Measurements from ENCODE around the gene PRSS12.

Gene PRSS12

DNA sequence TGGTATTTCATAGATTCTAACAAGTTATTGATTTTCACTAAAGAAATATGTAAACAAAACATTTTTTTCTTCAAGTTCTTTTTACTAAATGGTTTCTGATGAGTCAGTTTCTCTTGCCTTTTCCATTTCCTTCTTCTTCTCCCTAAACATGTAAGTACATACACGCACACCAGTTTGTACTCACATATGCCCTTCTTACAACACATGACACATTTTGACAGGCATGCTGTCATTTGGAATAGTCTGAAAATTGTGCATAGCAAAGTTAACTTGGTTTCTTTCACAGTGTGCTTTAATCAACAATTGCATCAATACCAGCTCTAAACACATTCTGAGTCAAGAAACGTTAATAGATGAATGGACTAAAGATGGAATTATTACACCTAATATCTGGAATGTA, 35.1 kb downstream of the PRSS12 start:
- Histone ChIP-seq H3K4me3 (replicated peaks; ENCODE audit: insufficient read depth, low read length) (no peak overlapping the region), H3K27ac (replicated peaks) (no peak overlapping the region), H3K27me3 (ENCODE audit: insufficient read depth, poor library complexity, severe bottlenecking) (no peaks in the 10 kb centered on the region)
- DNase-seq (ENCODE audit: low read depth in 1 of 2, low spot score in 1 of 2), result no peak
- TF ChIP-seq GABPA (IDR thresholded peaks at IDR 0.05; ENCODE audit: low read depth) (no peak), POLR2AphosphoS5 (IDR thresholded peaks at IDR 0.05; ENCODE audit: low read depth) (no peak), SPI1 (IDR thresholded peaks at IDR 0.05; ENCODE audit: borderline replicate concordance, low read depth) (no peak), REST (IDR thresholded peaks at IDR 0.05; ENCODE audit: insufficient replicate concordance, low read depth) (no peak)
- TF ChIP-seq, protein P1, sequence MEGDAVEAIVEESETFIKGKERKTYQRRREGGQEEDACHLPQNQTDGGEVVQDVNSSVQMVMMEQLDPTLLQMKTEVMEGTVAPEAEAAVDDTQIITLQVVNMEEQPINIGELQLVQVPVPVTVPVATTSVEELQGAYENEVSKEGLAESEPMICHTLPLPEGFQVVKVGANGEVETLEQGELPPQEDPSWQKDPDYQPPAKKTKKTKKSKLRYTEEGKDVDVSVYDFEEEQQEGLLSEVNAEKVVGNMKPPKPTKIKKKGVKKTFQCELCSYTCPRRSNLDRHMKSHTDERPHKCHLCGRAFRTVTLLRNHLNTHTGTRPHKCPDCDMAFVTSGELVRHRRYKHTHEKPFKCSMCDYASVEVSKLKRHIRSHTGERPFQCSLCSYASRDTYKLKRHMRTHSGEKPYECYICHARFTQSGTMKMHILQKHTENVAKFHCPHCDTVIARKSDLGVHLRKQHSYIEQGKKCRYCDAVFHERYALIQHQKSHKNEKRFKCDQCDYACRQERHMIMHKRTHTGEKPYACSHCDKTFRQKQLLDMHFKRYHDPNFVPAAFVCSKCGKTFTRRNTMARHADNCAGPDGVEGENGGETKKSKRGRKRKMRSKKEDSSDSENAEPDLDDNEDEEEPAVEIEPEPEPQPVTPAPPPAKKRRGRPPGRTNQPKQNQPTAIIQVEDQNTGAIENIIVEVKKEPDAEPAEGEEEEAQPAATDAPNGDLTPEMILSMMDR (IDR thresholded peaks at IDR 0.05; ENCODE audit: insufficient read depth, low read length), result no peak

DNA sequence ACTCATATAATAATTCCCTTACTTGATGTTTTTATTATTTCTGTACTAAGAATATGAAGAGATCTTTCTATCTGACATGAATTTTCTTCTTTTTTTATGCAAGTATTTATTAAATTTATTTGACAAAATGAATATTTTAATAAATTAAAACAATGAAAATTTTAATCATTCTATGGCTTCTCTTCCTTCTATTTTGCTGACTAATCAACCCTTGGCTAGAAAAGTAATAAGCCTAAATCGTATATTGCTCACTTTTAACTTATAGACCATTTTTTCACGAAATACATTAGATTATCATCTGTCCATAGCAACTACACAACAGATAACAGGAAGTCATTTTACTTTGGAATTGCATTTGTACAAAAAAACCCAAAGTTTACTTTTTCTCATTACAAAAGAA, 38.6 kb downstream of the PRSS12 start:
- Histone ChIP-seq H3K27ac (replicated peaks) (no peak overlapping the region), H3K27me3 (ENCODE audit: insufficient read depth, poor library complexity, severe bottlenecking) (no peaks in the 10 kb centered on the region), H3K4me3 (replicated peaks; ENCODE audit: insufficient read depth, low read length) (no peak overlapping the region)
- DNase-seq (ENCODE audit: low read depth in 1 of 2, low spot score in 1 of 2), result no peak
- no peak for TF ChIP-seq REST (IDR thresholded peaks at IDR 0.05; ENCODE audit: insufficient replicate concordance, low read depth)
- no peak for TF ChIP-seq SPI1 (IDR thresholded peaks at IDR 0.05; ENCODE audit: borderline replicate concordance, low read depth)
- TF ChIP-seq, protein P1 (IDR thresholded peaks at IDR 0.05; ENCODE audit: insufficient read depth, low read length), result no peak
- TF ChIP-seq POLR2AphosphoS5 (IDR thresholded peaks at IDR 0.05; ENCODE audit: low read depth), result no peak
- TF ChIP-seq GABPA (IDR thresholded peaks at IDR 0.05; ENCODE audit: low read depth), result no peak

GRCh38 chr4:118313098-118313497, 39.7 kb downstream of the PRSS12 start:
- Histone ChIP-seq H3K4me3 (replicated peaks; ENCODE audit: insufficient read depth, low read length) (no peak overlapping the region), H3K27ac (replicated peaks) (no peak overlapping the region), H3K27me3 (ENCODE audit: insufficient read depth, poor library complexity, severe bottlenecking) (no peaks in the 10 kb centered on the region)
- no peak for DNase-seq (ENCODE audit: low read depth in 1 of 2, low spot score in 1 of 2)
- TF ChIP-seq, protein P1 (IDR thresholded peaks at IDR 0.05; ENCODE audit: insufficient read depth, low read length), result no peak
- TF ChIP-seq GABPA (IDR thresholded peaks at IDR 0.05; ENCODE audit: low read depth) (no peak), SPI1 (IDR thresholded peaks at IDR 0.05; ENCODE audit: borderline replicate concordance, low read depth) (no peak), REST (IDR thresholded peaks at IDR 0.05; ENCODE audit: insufficient replicate concordance, low read depth) (no peak), POLR2AphosphoS5 (IDR thresholded peaks at IDR 0.05; ENCODE audit: low read depth) (no peak)
